SK-N-SH (cell line): ENCODE results near the gene PTPRK. TPM values are rescaled to one million over a fixed set of nuclear protein-coding genes. Genes with fewer than 3 reads are reported as not detected.

Experiments used
- CTCF ChIA-PET: fragments of 300-600, 350-600 bp; formaldehyde crosslinking; extraction: SDS; loops from one replicate; lab custom pipeline; 2021; lab: Yijun Ruan, JAX
- POLR2A ChIA-PET: fragments of 350-600 bp; sonication (Branson Sonifier 250); formaldehyde crosslinking; extraction: SDS; loops from one replicate; lab custom pipeline; 2020; ENCODE audit warnings: antibody characterized with exemption, inconsistent platforms; lab: Yijun Ruan, JAX
- DNase-seq: peaks from one replicate; pipeline ENCODE4 v3.0.0; 2012
- H2AFZ ChIP-seq: fragments of 200-600 bp; sonication (generic); 2 replicates; pipeline ENCODE4 v1.8.1; 2016; ENCODE audit warnings: antibody characterized with exemption, mild to moderate bottlenecking, low read depth
- H3F3A ChIP-seq: fragments of 200-600 bp; sonication (generic); replicated peaks from 2 replicates; pipeline ENCODE3; 2016; ENCODE audit warnings: antibody characterized with exemption, mild to moderate bottlenecking; ENCODE audit not compliant: insufficient read depth
- H3K27ac ChIP-seq, 2 experiments: fragments of 200-500 bp in 1 of 2; fragments of 200-600 bp in 1 of 2; sonication (Bioruptor generic) in 1 of 2; sonication (generic), shearing (Covaris generic) in 1 of 2; 2 replicates each; pipeline versions ENCODE4 v1.5.1 to v1.6.1; 2014 to 2016; ENCODE audit warnings: low read depth in 2 of 2, inconsistent platforms in 1 of 2, low read length in 1 of 2, mild to moderate bottlenecking in 1 of 2, mixed read lengths in 1 of 2
- H3K27me3 ChIP-seq: fragments of 200-600 bp; sonication (generic), shearing (Covaris generic); 2 replicates; pipeline ENCODE4 v1.6.1; 2016; ENCODE audit warnings: mixed run types; ENCODE audit not compliant: insufficient read depth
- H3K36me3 ChIP-seq, 2 experiments: fragments of 200-500 bp in 1 of 2; fragments of 200-600 bp in 1 of 2; sonication (Bioruptor generic) in 1 of 2; sonication (generic) in 1 of 2; replicated peaks in 1 of 2; 2 replicates each; pipeline versions ENCODE3 to v1.5.1; 2014 to 2016; ENCODE audit warnings: low read length in 1 of 2, mild to moderate bottlenecking in 1 of 2; ENCODE audit not compliant: insufficient read depth in 2 of 2, control insufficient read depth in 1 of 2
- H3K4me1 ChIP-seq, 2 experiments: fragments of 200-500 bp in 1 of 2; fragments of 200-600 bp in 1 of 2; sonication (Bioruptor generic) in 1 of 2; sonication (generic), shearing (Covaris generic) in 1 of 2; 2 replicates each; pipeline versions ENCODE4 v1.5.1 to v1.6.1; 2014 to 2016; ENCODE audit warnings: low read depth in 1 of 2, low read length in 1 of 2, mixed run types in 1 of 2; ENCODE audit not compliant: insufficient read depth in 2 of 2, control insufficient read depth in 1 of 2
- H3K4me2 ChIP-seq: fragments of 200-600 bp; sonication (generic), shearing (Covaris generic); 2 replicates; pipeline ENCODE4 v1.6.1; 2017; ENCODE audit warnings: mixed run types
- H3K4me3 ChIP-seq, 2 experiments: fragments of 200-500 bp in 1 of 2; fragments of 200-600 bp in 1 of 2; sonication (Bioruptor generic) in 1 of 2; sonication (generic), shearing (Covaris generic) in 1 of 2; 2 replicates each; pipeline versions ENCODE4 v1.5.1 to v1.8.1; 2014 to 2016; ENCODE audit warnings: low read depth in 2 of 2, inconsistent platforms in 1 of 2, low read length in 1 of 2, mild to moderate bottlenecking in 1 of 2, mixed read lengths in 1 of 2, moderate library complexity in 1 of 2
- H3K79me2 ChIP-seq: fragments of 200-600 bp; sonication (generic); 2 replicates; pipeline ENCODE4 v1.8.1; 2017; ENCODE audit warnings: mild to moderate bottlenecking; ENCODE audit not compliant: insufficient read depth
- H3K9ac ChIP-seq: fragments of 200-600 bp; sonication (generic); 2 replicates; pipeline ENCODE4 v1.6.1; 2017; ENCODE audit warnings: mixed run types
- H3K9me2 ChIP-seq: fragments of 200-600 bp; sonication (generic); 2 replicates; pipeline ENCODE4 v1.6.1; 2017; ENCODE audit warnings: mixed run types
- H3K9me3 ChIP-seq: fragments of 200-600 bp; sonication (generic); 2 replicates; pipeline ENCODE4 v1.6.1; 2017; ENCODE audit warnings: mixed run types, mild to moderate bottlenecking, moderate library complexity
- H4K20me1 ChIP-seq: fragments of 200-600 bp; sonication (generic); 2 replicates; pipeline ENCODE4 v1.6.1; 2017; ENCODE audit warnings: mild to moderate bottlenecking, mixed run types; ENCODE audit not compliant: insufficient read depth
- ELF1 ChIP-seq: IDR thresholded peaks from 2 replicates; pipeline ENCODE4 v1.4.0; 2012
- EZH2phosphoT487 ChIP-seq: fragments of 200-600 bp; sonication (generic); IDR thresholded peaks from 2 replicates; pipeline ENCODE4 v1.6.1; 2017; ENCODE audit warnings: low read depth, mixed run types, mild to moderate bottlenecking, antibody characterized with exemption, moderate library complexity, borderline replicate concordance
- FOXM1 ChIP-seq: IDR thresholded peaks from 2 replicates; pipeline ENCODE4 v1.4.0; 2012; ENCODE audit warnings: low read depth, mild to moderate bottlenecking
- GATA2 ChIP-seq: sonication (generic); formaldehyde crosslinking; IDR thresholded peaks from 2 replicates; pipeline ENCODE4 v1.5.0; 2020; ENCODE audit warnings: mild to moderate bottlenecking, missing genetic modification reagents
- MEF2A ChIP-seq: IDR thresholded peaks from 2 replicates; pipeline ENCODE4 v1.4.0; 2012; ENCODE audit warnings: low read depth, borderline replicate concordance
- NRF1 ChIP-seq: IDR thresholded peaks from 2 replicates; pipeline ENCODE4 v1.6.1; 2012; ENCODE audit warnings: low read depth, mild to moderate bottlenecking, low read length
- RCOR1 ChIP-seq: fragments of 150-350 bp; IDR thresholded peaks from 2 replicates; pipeline ENCODE4 v1.6.1; 2017; ENCODE audit warnings: antibody characterized with exemption, low read length
- RXRA ChIP-seq: IDR thresholded peaks from 2 replicates; pipeline ENCODE4 v1.4.0; 2012; ENCODE audit warnings: low read depth, mild to moderate bottlenecking, borderline replicate concordance
- SIN3A ChIP-seq: IDR thresholded peaks from 2 replicates; pipeline ENCODE4 v1.6.1; 2012; ENCODE audit warnings: low read depth, mild to moderate bottlenecking, low read length, moderate library complexity, borderline replicate concordance
- SMC3 ChIP-seq: IDR thresholded peaks from 2 replicates; pipeline ENCODE4 v1.6.1; 2012; ENCODE audit warnings: low read depth, low read length, improper control_type of control experiment
- TAF1 ChIP-seq: IDR thresholded peaks from 2 replicates; pipeline ENCODE4 v1.6.1; 2012; ENCODE audit warnings: low read depth, mild to moderate bottlenecking, low read length, moderate library complexity, borderline replicate concordance
- TEAD4 ChIP-seq: IDR thresholded peaks from 2 replicates; pipeline ENCODE4 v1.4.0; 2012; ENCODE audit warnings: mild to moderate bottlenecking, borderline replicate concordance; ENCODE audit not compliant: insufficient read depth
- YY1 ChIP-seq: IDR thresholded peaks from 2 replicates; pipeline ENCODE4 v1.4.0; 2012; ENCODE audit warnings: low read depth, mild to moderate bottlenecking
- WGBS: methylation state at CpG from one replicate; pipeline ENCODE4 v1.1.6; 2017; ENCODE audit warnings: low lambda C conversion rate; 5-methylcytosine and 5-hydroxymethylcytosine counted together
- polyA plus RNA-seq, 3 experiments: library from polyadenylated mRNA; depleted of rRNA; stranded (reverse); fragments of >200 nt; gene quantifications; 2 replicates each; pipeline ENCODE4 v1.2.3, GENCODE V29; 2012

The PTPRK gene
- polyA plus RNA-seq, 1 of the 3 experiments (the other 2 are of a cell fraction) = 9.5 TPM

DNA sequence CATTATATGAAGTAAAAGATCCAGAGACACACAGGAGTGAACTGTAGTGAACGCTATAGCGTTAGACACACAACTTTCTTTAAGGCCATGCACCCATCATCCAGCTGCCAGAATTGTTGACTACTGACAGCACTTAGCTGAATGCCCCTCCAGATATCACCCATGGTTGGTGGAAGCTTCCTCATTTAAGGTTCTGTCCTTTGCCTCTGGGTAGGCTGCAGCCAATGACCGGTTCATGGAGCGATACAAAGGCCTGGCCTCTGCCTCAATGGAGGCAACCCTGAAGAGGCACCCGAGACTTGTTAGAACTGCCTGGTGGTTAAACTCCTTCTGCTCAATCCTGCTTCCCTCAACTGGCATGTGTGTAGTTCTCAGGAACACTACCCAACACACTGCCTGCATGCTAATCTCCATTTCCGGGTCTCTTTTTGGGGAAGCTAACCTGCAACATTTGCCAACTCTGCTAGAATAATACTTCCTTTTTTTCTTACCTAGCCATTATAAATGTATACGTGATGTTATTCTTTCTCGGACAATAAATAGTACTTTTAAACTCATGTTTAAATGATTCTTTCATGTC, 569.7 kb downstream of the PTPRK start:
- Histone ChIP-seq H3K4me3 (no peak overlapping the region), H4K20me1 (no peaks in the 10 kb centered on the region), H3K27me3 (no peaks in the 10 kb centered on the region), H2AFZ (no peak overlapping the region), H3K36me3 (no peaks in the 10 kb centered on the region), H3K9me2 (no peaks in the 10 kb centered on the region), H3K4me1 (no peaks in the 10 kb centered on the region), H3K4me2 (no peak overlapping the region), H3K79me2 (no peaks in the 10 kb centered on the region), H3K9ac (no peak overlapping the region), H3K27ac (no peak overlapping the region), H3K9me3 (no peaks in the 10 kb centered on the region; the same call in 1 of the 2 replicates), H3F3A (no peaks in the 10 kb centered on the region)
- WGBS = 86% methylated on average over 8 of the region's 8 CpGs
- TF ChIP-seq FOXM1 = no peak
- TF ChIP-seq EZH2phosphoT487 = no peak
- no peak for TF ChIP-seq GATA2 (CRISPR knock-in tag)
- no peak for TF ChIP-seq NRF1
- no peak for TF ChIP-seq MEF2A
- TF ChIP-seq SIN3A = no peak
- no peak for TF ChIP-seq SMC3
- no peak for TF ChIP-seq TAF1
- no peak for TF ChIP-seq TEAD4
- TF ChIP-seq YY1 = no peak
- TF ChIP-seq RXRA = no peak
- no peak for TF ChIP-seq RCOR1
- ChIA-PET CTCF (no interaction called here), POLR2A (no interaction called here)
- DNase-seq = no peak

DNA sequence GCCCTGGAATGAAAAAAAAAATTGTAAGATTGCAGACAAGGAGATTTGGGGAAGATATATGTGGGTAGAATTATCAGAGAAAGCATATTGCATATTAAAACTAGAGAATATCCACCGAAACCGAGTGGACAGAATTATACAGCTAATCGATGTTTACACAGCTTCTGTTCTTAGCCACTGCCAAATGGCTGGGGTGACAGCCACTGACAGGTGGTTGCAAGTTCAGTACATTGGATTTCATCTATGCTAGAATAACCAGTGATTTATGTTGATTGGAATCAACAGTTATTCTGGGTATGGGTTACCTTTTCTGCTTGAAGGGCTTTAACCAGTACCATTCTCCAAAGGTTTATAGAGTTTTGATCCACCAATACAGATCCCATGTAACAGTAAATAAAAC, 571.1 kb downstream of the PTPRK start:
- DNase-seq = no peak
- Histone ChIP-seq H3K9ac (no peak overlapping the region), H3K4me1 (no peaks in the 10 kb centered on the region), H3F3A (no peaks in the 10 kb centered on the region), H3K4me3 (no peak overlapping the region), H3K4me2 (no peak overlapping the region), H3K27ac (no peak overlapping the region), H2AFZ (no peak overlapping the region), H3K36me3 (no peaks in the 10 kb centered on the region), H3K79me2 (no peaks in the 10 kb centered on the region), H4K20me1 (no peaks in the 10 kb centered on the region), H3K27me3 (no peaks in the 10 kb centered on the region), H3K9me2 (no peaks in the 10 kb centered on the region), H3K9me3 (no peaks in the 10 kb centered on the region; the same call in 1 of the 2 replicates)
- TF ChIP-seq FOXM1 (no peak), SMC3 (no peak), TEAD4 (no peak)
- CTCF ChIA-PET = no interaction called here
- POLR2A ChIA-PET = no interaction called here
- 30% methylated on average over 3 of the region's 3 CpGs for WGBS

- WGBS = 90% methylated on average over 2 of the region's 2 CpGs
- Histone ChIP-seq H4K20me1 (no peaks in the 10 kb centered on the region), H3K4me2 (no peak overlapping the region), H2AFZ (no peak overlapping the region), H3K4me1 (no peaks in the 10 kb centered on the region), H3K79me2 (no peaks in the 10 kb centered on the region), H3K27ac (no peak overlapping the region), H3K9ac (no peak overlapping the region), H3K36me3 (no peaks in the 10 kb centered on the region), H3K9me2 (no peaks in the 10 kb centered on the region), H3K4me3 (no peak overlapping the region), H3F3A (no peaks in the 10 kb centered on the region), H3K9me3 (no peaks in the 10 kb centered on the region; the same call in 1 of the 2 replicates), H3K27me3 (no peaks in the 10 kb centered on the region)
- ChIA-PET POLR2A (no interaction called here), CTCF (no interaction called here)
- no peak for DNase-seq
- TF ChIP-seq TEAD4 (no peak), ELF1 (no peak)
Measured at GRCh38 chr6:127946388-127946787, 574.0 kb downstream of the PTPRK start.
